Liver (tissue), 9 donors: Measurements from ENCODE around the gene IGF1R. TPM values are rescaled to one million over a fixed set of nuclear protein-coding genes. Genes with fewer than 3 reads are reported as not detected.

Source experiments
- DNase-seq: peaks from one replicate; pipeline ENCODE4 v3.0.0-alpha.2; 2017; ENCODE audit warnings: low spot score
- H3K27ac ChIP-seq, 2 donors: one replicate each; pipeline ENCODE4 v1.7.0; 2013; ENCODE audit warnings: inconsistent platforms in 2 of 2, low read length in 2 of 2, control low read depth in 1 of 2, low read depth in 1 of 2, mild to moderate bottlenecking in 1 of 2
- H3K27me3 ChIP-seq, 4 donors: one replicate each; pipeline versions ENCODE4 v1.6.1 to v1.7.0; 2013; ENCODE audit warnings: low read length in 3 of 4, inconsistent platforms in 1 of 4, mild to moderate bottlenecking in 1 of 4, moderate library complexity in 1 of 4; ENCODE audit not compliant: control insufficient read depth in 4 of 4, insufficient read depth in 4 of 4
- H3K36me3 ChIP-seq, 4 donors: one replicate each; pipeline versions ENCODE4 v1.6.1 to v1.7.0; 2013; ENCODE audit warnings: low read length in 3 of 4, mild to moderate bottlenecking in 3 of 4, low read depth in 1 of 4, moderate library complexity in 1 of 4; ENCODE audit not compliant: control insufficient read depth in 4 of 4, insufficient read depth in 3 of 4
- H3K4me1 ChIP-seq, 4 donors: one replicate each; pipeline versions ENCODE4 v1.6.1 to v1.7.0; 2013; ENCODE audit warnings: low read length in 3 of 4, mild to moderate bottlenecking in 3 of 4, moderate library complexity in 1 of 4; ENCODE audit not compliant: control insufficient read depth in 4 of 4, insufficient read depth in 4 of 4
- H3K4me3 ChIP-seq, 3 donors: one replicate each; pipeline versions ENCODE4 v1.6.1 to v1.7.0; 2013; ENCODE audit warnings: low read length in 3 of 3, control low read depth in 1 of 3, low read depth in 1 of 3, mild to moderate bottlenecking in 1 of 3
- H3K9ac ChIP-seq, 2 donors: one replicate each; pipeline ENCODE4 v1.7.0; 2013; ENCODE audit warnings: low read length in 2 of 2, mild to moderate bottlenecking in 2 of 2, moderate library complexity in 2 of 2, control low read depth in 1 of 2, low read depth in 1 of 2
- H3K9me3 ChIP-seq, 4 donors: one replicate each; pipeline versions ENCODE4 v1.6.1 to v1.7.0; 2013; ENCODE audit warnings: low read length in 3 of 4; ENCODE audit not compliant: control insufficient read depth in 4 of 4
- ATF3 ChIP-seq: IDR thresholded peaks from 2 replicates; pipeline ENCODE4 v1.6.1; 2016; ENCODE audit warnings: antibody characterized with exemption
- EGR1 ChIP-seq, 2 donors: IDR thresholded peaks; 2 replicates each; pipeline ENCODE4 v1.6.1; 2016 to 2018; ENCODE audit warnings: antibody characterized with exemption in 2 of 2, low read depth in 2 of 2
- FOXA1 ChIP-seq: IDR thresholded peaks from 2 replicates; pipeline ENCODE4 v1.6.1; 2016; ENCODE audit warnings: antibody characterized with exemption
- FOXA2 ChIP-seq: IDR thresholded peaks from 2 replicates; pipeline ENCODE4 v1.6.1; 2016; ENCODE audit warnings: antibody characterized with exemption
- GABPA ChIP-seq, 2 donors: IDR thresholded peaks in 1 of 2; conservative IDR thresholded peaks in 1 of 2; 2 replicates each; pipeline ENCODE4 v1.6.1; 2016; ENCODE audit warnings: antibody characterized with exemption in 2 of 2, mild to moderate bottlenecking in 1 of 2, moderate library complexity in 1 of 2
- HNF4G ChIP-seq: IDR thresholded peaks from 2 replicates; pipeline ENCODE4 v1.6.1; 2016; ENCODE audit warnings: antibody characterized with exemption
- JUND ChIP-seq, 2 donors: IDR thresholded peaks; 2 replicates each; pipeline ENCODE4 v1.6.1; 2016; ENCODE audit warnings: antibody characterized with exemption in 2 of 2
- NR2F2 ChIP-seq: IDR thresholded peaks from 2 replicates; pipeline ENCODE4 v1.6.1; 2016; ENCODE audit warnings: antibody characterized with exemption
- RXRA ChIP-seq, 2 donors: IDR thresholded peaks; 2 replicates each; pipeline ENCODE4 v1.6.1; 2017 to 2018; ENCODE audit warnings: antibody characterized with exemption in 2 of 2, mild to moderate bottlenecking in 1 of 2
- TAF1 ChIP-seq: conservative IDR thresholded peaks from 2 replicates; pipeline ENCODE4 v1.6.1; 2016; ENCODE audit warnings: antibody characterized with exemption, mild to moderate bottlenecking
- YY1 ChIP-seq: IDR thresholded peaks from 2 replicates; pipeline ENCODE4 v1.6.1; 2016; ENCODE audit warnings: antibody characterized with exemption, mild to moderate bottlenecking
- ZBTB33 ChIP-seq: IDR thresholded peaks from 2 replicates; pipeline ENCODE4 v1.6.1; 2016; ENCODE audit warnings: antibody characterized with exemption
- WGBS: extraction: QIAGEN DNeasy Blood & Tissue Kit; methylation state at CpG from one replicate; pipeline ENCODE4 v1.1.7; 2013; 5-methylcytosine and 5-hydroxymethylcytosine counted together
- polyA plus RNA-seq, 2 donors: library from polyadenylated mRNA; stranded (reverse) in 1 of 2; unstranded in 1 of 2; fragments of 200-250 nt in 1 of 2; fragments of >200 nt in 1 of 2; fragmentation: Nextera tagmentation in 1 of 2; extraction: Ambion mirVana in 1 of 2; gene quantifications; one replicate each; pipeline versions ENCODE4 v1.2.1 to v1.2.3, GENCODE V29; 2013 to 2015
- total RNA-seq, 2 donors: library from RNA; depleted of rRNA; stranded (reverse); fragments of >200 nt; gene quantifications; one replicate each; pipeline ENCODE4 v1.2.3, GENCODE V29; 2014
- TF ChIP-seq, protein P1 (sequence below): fragments of 150-350 bp; IDR thresholded peaks from 2 replicates; pipeline ENCODE4 v1.5.1; 2017; ENCODE audit warnings: improper control_type of control experiment, low read depth, low read length; ENCODE audit not compliant: missing input control
- donor health status: healthy.
- donor health status: healthy.
- donor health status: healthy.
- donor health status: healthy.
- donor health status: healthy.

Gene IGF1R
- total and polyA plus RNA-seq, 4 donors = 0.69 to 10.3 (median 3.2) TPM

DNA sequence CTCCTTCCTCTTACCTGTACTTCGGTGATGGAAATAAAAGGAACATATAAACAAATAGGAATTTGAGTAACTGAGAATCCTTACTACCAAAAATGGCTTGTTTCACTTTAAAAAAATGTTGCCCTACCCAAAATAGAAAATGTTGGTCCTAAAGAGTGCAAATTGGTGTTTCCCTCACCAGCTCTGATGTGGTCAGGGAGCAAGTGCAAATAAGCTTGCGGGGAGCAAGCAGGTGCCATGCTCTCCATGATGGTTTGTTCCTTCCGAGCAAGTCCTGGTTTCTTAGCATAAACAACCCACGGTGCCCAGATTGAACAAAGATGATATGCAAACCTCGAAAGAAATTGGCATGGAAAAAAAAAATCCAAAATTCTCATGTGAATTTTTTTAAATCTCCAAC, 290.5 kb downstream of the IGF1R start (continued):
- no peak for TF ChIP-seq RXRA (IDR thresholded peaks at IDR 0.05)

DNA sequence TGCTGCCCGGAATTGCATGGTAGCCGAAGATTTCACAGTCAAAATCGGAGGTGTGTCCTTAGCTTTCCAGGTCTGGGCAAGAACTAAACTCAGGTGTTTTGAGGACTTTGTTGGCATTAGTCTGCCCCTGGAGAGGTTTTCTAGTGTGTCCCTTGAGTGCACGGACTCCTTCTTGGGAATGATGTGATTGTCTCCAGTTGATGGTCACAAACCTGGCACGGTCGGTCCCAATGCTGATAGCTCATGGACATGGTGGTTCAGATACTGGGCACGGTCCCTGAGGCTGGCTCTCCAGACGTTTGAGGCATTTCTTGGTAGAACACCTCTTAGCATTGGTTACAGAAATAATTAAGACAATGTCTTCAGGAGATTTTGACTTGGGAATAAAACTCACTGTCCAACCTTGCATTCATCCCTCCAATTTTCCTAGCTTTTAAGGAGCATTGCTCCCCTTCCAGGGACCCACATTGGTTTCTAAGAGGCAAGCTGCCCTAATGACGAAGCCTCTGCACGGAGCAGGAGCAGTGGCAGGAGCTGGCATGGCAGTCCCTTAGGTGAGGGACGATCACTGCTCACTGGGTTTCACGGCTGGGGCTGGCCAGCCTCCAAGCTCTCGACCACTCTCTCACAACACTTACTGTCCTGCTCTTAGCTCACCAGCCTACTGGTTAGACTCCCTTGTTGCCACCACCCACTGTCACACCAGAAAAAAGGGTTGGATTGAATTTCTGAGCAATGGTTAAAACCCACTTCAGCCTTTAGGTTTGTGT, 291.2 kb downstream of the IGF1R start:
- Histone ChIP-seq H3K27ac (no peak overlapping the region), H3K9me3 (no peaks in the 10 kb centered on the region), H3K9ac (no peak overlapping the region), H3K4me3 (no peak overlapping the region), H3K36me3 (peaks cover 0 to 4% (median 2%) of the 10 kb centered on the region in 4 donors), H3K4me1 (no peaks in the 10 kb centered on the region), H3K27me3 (no peaks in the 10 kb centered on the region)
- no peak for DNase-seq
- WGBS = 84% methylated on average over 13 of the region's 13 CpGs
- TF ChIP-seq GABPA (IDR thresholded peaks at IDR 0.05 in 1 of 2, conservative IDR thresholded peaks at IDR 0.05 in 1 of 2) = no peak
- no peak for TF ChIP-seq FOXA2
- TF ChIP-seq JUND (IDR thresholded peaks at IDR 0.05) = no peak
- TF ChIP-seq RXRA (IDR thresholded peaks at IDR 0.05) = no peak
- TF ChIP-seq, protein P1, sequence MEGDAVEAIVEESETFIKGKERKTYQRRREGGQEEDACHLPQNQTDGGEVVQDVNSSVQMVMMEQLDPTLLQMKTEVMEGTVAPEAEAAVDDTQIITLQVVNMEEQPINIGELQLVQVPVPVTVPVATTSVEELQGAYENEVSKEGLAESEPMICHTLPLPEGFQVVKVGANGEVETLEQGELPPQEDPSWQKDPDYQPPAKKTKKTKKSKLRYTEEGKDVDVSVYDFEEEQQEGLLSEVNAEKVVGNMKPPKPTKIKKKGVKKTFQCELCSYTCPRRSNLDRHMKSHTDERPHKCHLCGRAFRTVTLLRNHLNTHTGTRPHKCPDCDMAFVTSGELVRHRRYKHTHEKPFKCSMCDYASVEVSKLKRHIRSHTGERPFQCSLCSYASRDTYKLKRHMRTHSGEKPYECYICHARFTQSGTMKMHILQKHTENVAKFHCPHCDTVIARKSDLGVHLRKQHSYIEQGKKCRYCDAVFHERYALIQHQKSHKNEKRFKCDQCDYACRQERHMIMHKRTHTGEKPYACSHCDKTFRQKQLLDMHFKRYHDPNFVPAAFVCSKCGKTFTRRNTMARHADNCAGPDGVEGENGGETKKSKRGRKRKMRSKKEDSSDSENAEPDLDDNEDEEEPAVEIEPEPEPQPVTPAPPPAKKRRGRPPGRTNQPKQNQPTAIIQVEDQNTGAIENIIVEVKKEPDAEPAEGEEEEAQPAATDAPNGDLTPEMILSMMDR = no peak
- no peak for TF ChIP-seq TAF1
- TF ChIP-seq ATF3 = no peak
- no peak for TF ChIP-seq NR2F2

DNA sequence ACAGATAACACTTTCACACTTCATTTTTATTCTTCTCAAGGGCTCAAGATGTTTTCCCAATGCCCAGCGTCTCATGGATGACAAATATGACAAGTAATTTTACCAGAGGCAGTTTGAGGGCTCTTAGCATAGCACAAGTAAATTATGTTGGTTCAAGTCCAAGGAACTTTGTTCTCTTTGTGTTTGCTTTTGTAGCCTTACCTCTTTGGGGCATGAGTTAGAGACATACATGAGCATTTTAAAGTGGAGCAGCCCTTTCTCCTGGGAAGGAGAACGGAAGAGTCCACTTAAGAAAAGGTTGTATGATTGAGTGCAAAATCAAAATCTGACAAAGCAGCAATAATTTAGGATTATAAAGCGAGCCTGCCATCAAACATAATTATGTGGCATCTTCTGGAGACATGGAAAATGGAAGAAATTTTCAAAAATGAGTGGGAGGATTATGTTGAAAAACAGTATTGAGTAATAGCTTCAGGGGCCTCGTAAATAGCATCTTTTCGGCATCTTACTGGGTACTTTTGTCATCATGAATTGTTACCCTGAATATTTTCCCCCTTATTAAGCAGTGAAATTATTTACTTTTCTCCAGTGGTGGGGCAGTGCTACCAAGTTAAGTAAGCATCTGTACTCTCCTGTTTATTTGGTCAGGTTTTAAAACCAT, 293.4 kb downstream of the IGF1R start:
- DNase-seq = no peak
- no peak overlapping the region for H3K9ac ChIP-seq
- H3K36me3 ChIP-seq = peaks cover 0 to 4% (median 2%) of the 10 kb centered on the region in 4 donors
- H3K27me3 ChIP-seq = no peaks in the 10 kb centered on the region
- no peak for TF ChIP-seq EGR1 (IDR thresholded peaks at IDR 0.05; ENCODE audit: low read depth in 2 of 2)
- TF ChIP-seq ZBTB33 = no peak
- no peak for TF ChIP-seq FOXA1
- no peak for TF ChIP-seq ATF3
- TF ChIP-seq YY1 = no peak
- no peak for TF ChIP-seq HNF4G
- TF ChIP-seq FOXA2 = no peak
- H3K9me3 ChIP-seq = no peaks in the 10 kb centered on the region
- WGBS = 69% methylated on average over 5 of the region's 5 CpGs
- no peak overlapping the region for H3K27ac ChIP-seq
- H3K4me1 ChIP-seq = peaks cover 0 to 3% (median under 1%) of the 10 kb centered on the region in 4 donors
- H3K4me3 ChIP-seq = no peak overlapping the region
